Prostate gland (tissue), 2 donors: ENCODE measurements around the gene PIGQ.

Source experiments
- CTCF ChIP-seq, 4 experiments: fragments of 200-600 bp in 2 of 4; fragments of 450-650 bp in 2 of 4; sonication (generic) in 2 of 4; IDR thresholded peaks; 1 replicate in 3 of 4; 2 replicates in 1 of 4; pipeline ENCODE4 v1.5.1; 2016 to 2019; ENCODE audit warnings: antibody characterized with exemption in 4 of 4, mild to moderate bottlenecking in 2 of 4, moderate library complexity in 2 of 4
- POLR2A ChIP-seq: fragments of 450-650 bp; IDR thresholded peaks from one replicate; pipeline ENCODE4 v1.6.1; 2016; ENCODE audit warnings: antibody characterized with exemption, mild to moderate bottlenecking

GRCh38 chr16:629185-629832, 59.5 kb downstream of the PIGQ start:
- TF ChIP-seq CTCF (IDR thresholded peaks at IDR 0.05) (no peak), POLR2A (no peak)
